Nephron (organoid): ENCODE measurements around the gene NUDT8.

Experiments used
- H3K27ac Mint-ChIP-seq, 3 experiments: 2 replicates each; pipeline ENCODE4 v1.8.0; 2020; ENCODE audit warnings: mixed read lengths in 3 of 3, mild to moderate bottlenecking in 2 of 3, moderate library complexity in 1 of 3
- H3K27me3 Mint-ChIP-seq: 2 replicates; pipeline ENCODE4 v1.8.0; 2021; ENCODE audit warnings: low read depth, mild to moderate bottlenecking, moderate library complexity, mixed read lengths
- H3K36me3 Mint-ChIP-seq: 2 replicates; pipeline ENCODE4 v1.8.0; 2020; ENCODE audit warnings: low read depth, mixed read lengths
- H3K4me1 Mint-ChIP-seq: 2 replicates; pipeline ENCODE4 v1.8.0; 2020; ENCODE audit warnings: mixed read lengths
- H3K4me3 Mint-ChIP-seq, 3 experiments: 2 replicates each; pipeline ENCODE4 v1.8.0; 2020; ENCODE audit warnings: mild to moderate bottlenecking in 3 of 3, mixed read lengths in 3 of 3, moderate library complexity in 2 of 3
- H3K9me3 Mint-ChIP-seq: 2 replicates; pipeline ENCODE4 v1.8.0; 2020; ENCODE audit warnings: mixed read lengths
- TF ChIP-seq, protein P1 (sequence below), 3 experiments: fragments of 200-600 bp; sonication (generic); IDR thresholded peaks; one replicate each; pipeline ENCODE4 v1.5.0; 2021; ENCODE audit warnings: antibody characterized with exemption in 3 of 3; ENCODE audit not compliant: unreplicated experiment in 3 of 3

Gene NUDT8, protein sequence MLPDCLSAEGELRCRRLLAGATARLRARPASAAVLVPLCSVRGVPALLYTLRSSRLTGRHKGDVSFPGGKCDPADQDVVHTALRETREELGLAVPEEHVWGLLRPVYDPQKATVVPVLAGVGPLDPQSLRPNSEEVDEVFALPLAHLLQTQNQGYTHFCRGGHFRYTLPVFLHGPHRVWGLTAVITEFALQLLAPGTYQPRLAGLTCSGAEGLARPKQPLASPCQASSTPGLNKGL

DNA sequence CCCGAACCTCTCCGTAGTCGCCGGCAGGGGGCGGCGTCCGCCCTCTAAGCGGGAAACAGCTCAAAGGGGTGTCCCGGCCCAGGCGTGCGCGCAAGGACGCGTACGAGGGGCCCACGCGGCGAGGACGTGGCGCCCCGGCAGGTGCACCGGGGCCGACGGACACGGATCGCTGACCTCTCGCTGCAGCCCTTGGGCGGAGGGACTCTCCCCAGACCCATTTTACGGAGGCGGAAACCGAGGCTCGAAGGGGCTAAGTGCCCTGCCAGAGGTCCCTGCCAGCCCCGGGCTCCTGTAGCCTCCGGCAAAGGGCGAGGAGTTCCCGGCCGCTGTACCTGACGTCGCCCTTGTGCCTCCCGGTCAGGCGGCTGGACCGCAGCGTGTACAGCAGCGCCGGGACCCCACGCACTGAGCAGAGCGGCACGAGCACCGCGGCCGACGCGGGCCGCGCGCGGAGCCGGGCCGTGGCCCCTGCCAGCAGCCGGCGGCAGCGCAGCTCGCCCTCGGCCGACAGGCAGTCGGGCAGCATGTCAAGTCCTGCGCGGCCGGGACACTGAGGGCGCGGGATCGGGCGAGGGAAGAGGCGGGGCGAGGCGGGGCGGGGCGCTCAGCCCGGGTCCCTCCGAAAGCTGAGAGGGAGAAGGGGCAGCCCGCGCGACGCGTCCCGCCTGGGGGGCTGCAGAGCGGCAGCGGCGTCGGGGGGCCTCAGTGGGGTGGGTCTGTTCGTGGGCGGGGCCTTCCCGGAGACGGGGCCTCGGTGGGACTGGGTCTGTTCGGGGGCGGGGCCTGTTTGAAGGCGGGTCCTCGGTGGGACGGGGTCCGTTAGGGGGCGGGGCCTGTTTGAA, at the start of gene NUDT8:
Gene NUDT8, minus strand, starts transcription at position 552 of the 842 bp plus-strand sequence. Its CDS starts 26 bp downstream, at position 526.
- Mint-ChIP-seq H3K36me3 (peaks cover 24% of the 10 kb centered on the region), H3K4me1 (peaks cover 4% of the 10 kb centered on the region), H3K27me3 (no peaks in the 10 kb centered on the region), H3K9me3 (no peaks in the 10 kb centered on the region), H3K27ac (peak within 1 kb of the TSS; percentile 17 to 82 (median 67)), H3K4me3 (peak within 1 kb of the TSS; percentile 85 to 94 (median 88))
- TF ChIP-seq, protein P1, sequence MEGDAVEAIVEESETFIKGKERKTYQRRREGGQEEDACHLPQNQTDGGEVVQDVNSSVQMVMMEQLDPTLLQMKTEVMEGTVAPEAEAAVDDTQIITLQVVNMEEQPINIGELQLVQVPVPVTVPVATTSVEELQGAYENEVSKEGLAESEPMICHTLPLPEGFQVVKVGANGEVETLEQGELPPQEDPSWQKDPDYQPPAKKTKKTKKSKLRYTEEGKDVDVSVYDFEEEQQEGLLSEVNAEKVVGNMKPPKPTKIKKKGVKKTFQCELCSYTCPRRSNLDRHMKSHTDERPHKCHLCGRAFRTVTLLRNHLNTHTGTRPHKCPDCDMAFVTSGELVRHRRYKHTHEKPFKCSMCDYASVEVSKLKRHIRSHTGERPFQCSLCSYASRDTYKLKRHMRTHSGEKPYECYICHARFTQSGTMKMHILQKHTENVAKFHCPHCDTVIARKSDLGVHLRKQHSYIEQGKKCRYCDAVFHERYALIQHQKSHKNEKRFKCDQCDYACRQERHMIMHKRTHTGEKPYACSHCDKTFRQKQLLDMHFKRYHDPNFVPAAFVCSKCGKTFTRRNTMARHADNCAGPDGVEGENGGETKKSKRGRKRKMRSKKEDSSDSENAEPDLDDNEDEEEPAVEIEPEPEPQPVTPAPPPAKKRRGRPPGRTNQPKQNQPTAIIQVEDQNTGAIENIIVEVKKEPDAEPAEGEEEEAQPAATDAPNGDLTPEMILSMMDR (IDR thresholded peaks at IDR 0.05; ENCODE audit: unreplicated experiment in 3 of 3) = peak; percentile 89 to 93 (median 90)

DNA sequence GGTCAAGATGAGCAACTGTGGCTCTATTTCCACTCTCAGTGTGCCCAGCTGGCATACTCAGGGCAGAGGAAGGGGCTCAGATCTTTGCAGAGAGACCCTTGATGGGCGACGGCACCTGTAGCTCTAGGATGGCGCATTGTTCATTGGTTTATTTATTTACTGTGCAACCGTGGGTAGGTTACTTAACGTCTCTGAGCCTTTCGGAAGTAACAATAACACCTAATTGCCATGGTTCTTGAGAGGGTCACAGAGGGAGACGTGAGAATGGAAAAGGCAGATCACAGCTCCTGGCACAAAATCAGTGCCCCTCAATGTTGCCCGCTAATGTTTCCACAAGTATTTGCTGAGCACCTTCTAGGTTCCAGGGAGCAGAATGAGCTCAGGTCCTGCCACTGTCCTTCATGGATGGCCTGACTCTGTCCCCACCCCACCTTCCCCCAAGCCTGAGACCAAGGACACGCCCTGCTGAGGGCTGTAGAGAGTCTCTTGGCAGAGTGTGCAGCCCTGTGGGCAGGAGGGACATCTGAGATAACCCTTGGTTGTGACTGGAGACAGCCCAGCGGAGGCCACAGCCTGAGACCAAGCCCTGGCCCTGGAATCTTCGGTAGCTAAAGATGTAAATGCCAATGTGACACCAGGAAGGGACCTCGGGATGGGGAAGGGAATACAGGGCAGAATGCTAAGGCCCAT, 45.5 kb upstream of the NUDT8 start:
- H3K27me3 Mint-ChIP-seq = peaks cover 19% of the 10 kb centered on the region
- H3K4me3 Mint-ChIP-seq = no peak overlapping the region
- H3K4me1 Mint-ChIP-seq = no peaks in the 10 kb centered on the region
- no peaks in the 10 kb centered on the region for H3K36me3 Mint-ChIP-seq
- TF ChIP-seq, protein P1 (IDR thresholded peaks at IDR 0.05; ENCODE audit: unreplicated experiment in 3 of 3) = no peak
- peak overlapping the region in 2 of 3 experiments; percentile 66 to 71 for H3K27ac Mint-ChIP-seq
- H3K9me3 Mint-ChIP-seq = peaks cover 7% of the 10 kb centered on the region

DNA sequence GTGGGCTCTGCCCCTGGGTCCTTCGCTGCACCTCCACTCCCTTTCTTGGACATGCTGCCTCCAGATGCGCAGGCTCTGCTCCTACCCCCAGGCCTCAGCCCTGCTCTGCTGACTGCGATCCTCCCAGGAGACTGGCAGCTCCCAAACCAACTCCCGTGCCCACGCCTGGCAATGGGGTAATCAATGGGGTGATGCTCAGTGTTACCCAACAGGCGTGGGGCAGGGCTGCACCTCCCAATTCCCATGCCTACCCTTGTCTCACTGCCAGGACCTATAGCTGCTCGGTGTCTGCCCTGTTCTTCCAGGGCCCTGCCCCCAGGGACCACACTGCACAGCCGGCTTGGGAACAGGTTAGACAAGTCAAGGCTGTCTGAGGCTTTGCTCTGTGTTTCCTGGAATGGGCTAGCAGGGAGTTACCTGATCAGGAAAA, 44.7 kb upstream of the NUDT8 start, which contains the start of gene ALDH3B2:
Gene ALDH3B2, minus strand, starts transcription at position 182 of the 430 bp plus-strand sequence. CDS start 7,688 bp downstream, outside the sequence.
- Mint-ChIP-seq H3K27me3 (peaks cover 19% of the 10 kb centered on the region), H3K4me1 (no peaks in the 10 kb centered on the region), H3K27ac (peak within 1 kb of the TSS in 2 of 3 experiments; percentile 66 to 71), H3K9me3 (peaks cover 7% of the 10 kb centered on the region), H3K36me3 (no peaks in the 10 kb centered on the region), H3K4me3 (no peak within 1 kb of the TSS)
- TF ChIP-seq, protein P1 (IDR thresholded peaks at IDR 0.05; ENCODE audit: unreplicated experiment in 3 of 3) = no peak

DNA sequence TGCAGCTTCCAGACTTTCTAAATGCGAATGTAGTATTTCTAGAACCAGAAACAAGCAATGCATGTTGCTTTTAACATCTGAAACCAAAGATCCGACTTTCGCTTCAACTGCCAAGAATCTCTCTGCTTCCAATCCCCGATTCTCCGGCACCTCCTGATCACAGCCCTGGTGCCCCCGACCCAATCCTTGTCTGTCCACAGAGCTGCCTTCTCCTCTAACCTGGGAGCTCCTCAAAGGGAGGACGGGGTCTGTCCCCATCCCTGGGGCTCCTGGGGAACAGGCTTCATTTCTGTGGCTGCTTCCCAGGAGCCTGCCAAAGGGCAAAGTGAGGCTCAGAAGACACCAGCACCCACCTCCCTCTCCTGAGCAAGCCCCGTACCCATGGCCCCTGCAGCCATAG, 44.2 kb upstream of the NUDT8 start:
- H3K27ac Mint-ChIP-seq = peak overlapping the region in 1 of 3 experiments; percentile 71
- no peaks in the 10 kb centered on the region for H3K36me3 Mint-ChIP-seq
- H3K9me3 Mint-ChIP-seq = peaks cover 7% of the 10 kb centered on the region
- H3K4me1 Mint-ChIP-seq = no peaks in the 10 kb centered on the region
- H3K27me3 Mint-ChIP-seq = peaks cover 19% of the 10 kb centered on the region
- H3K4me3 Mint-ChIP-seq = no peak overlapping the region
- TF ChIP-seq, protein P1 (IDR thresholded peaks at IDR 0.05; ENCODE audit: unreplicated experiment in 3 of 3) = no peak

DNA sequence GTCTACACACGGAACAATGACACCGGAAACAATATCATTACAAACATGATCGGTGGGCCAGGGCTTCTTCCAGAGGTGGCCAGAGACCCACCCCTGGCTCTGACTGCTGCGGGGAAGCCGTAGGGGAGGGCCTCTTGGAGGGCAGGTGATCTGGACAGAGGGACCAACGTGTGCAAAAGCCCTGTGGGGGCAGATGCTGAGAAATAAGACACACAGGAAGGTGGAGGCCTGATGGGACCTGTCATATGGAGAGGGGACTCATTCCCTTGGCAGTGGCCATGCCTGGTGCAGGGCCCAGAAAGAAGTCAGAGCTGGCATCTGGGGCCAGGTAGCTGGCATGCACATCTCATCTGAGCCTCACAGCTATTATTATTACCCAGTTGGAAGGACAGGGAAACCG, 43.6 kb upstream of the NUDT8 start:
- no peaks in the 10 kb centered on the region for H3K4me1 Mint-ChIP-seq
- H3K4me3 Mint-ChIP-seq = no peak overlapping the region

More for the DNA sequence above, 43.6 kb upstream of the NUDT8 start:
- Mint-ChIP-seq H3K27ac (no peak overlapping the region), H3K9me3 (peaks cover 7% of the 10 kb centered on the region), H3K27me3 (peaks cover 19% of the 10 kb centered on the region), H3K36me3 (no peaks in the 10 kb centered on the region)
- TF ChIP-seq, protein P1 (IDR thresholded peaks at IDR 0.05; ENCODE audit: unreplicated experiment in 3 of 3) = no peak
